PC-9 (cell line): ENCODE data around the gene SAMD13.

Experiments
- CTCF ChIP-seq: fragments of 200-600 bp; sonication (generic); conservative IDR thresholded peaks from 2 replicates; pipeline ENCODE4 v1.6.1; 2017; ENCODE audit warnings: mixed run types, antibody characterized with exemption, mild to moderate bottlenecking, moderate library complexity
- EZH2 ChIP-seq: fragments of 200-600 bp; sonication (generic); IDR thresholded peaks from 2 replicates; pipeline ENCODE4 v1.8.0; 2017; ENCODE audit warnings: antibody characterized with exemption, low read depth

GRCh38 chr1:84382127-84382526 lies 80.6 kb downstream of the SAMD13 start:
- TF ChIP-seq CTCF (no peak), EZH2 (no peak)
